Stimulated activated CD8-positive, alpha-beta memory T cell treated with anti-CD3 and anti-CD28 coated beads, Interleukin-2, amount 100 ng/mL, for 1 hour (primary cell): ENCODE results near the gene AP1B1.

Experiments used
- DNase-seq, 2 donors: peaks; one replicate each; pipeline ENCODE4 v3.0.0-alpha.2; 2020; ENCODE audit warnings: low read depth in 2 of 2

Gene AP1B1

GRCh38 chr22:29313576-29314466 lies 74.5 kb downstream of the AP1B1 start:
- DNase-seq: no peak

GRCh38 chr22:29313126-29313575 lies 75.2 kb downstream of the AP1B1 start:
- DNase-seq: no peak

- DNase-seq: no peak
These were observed 75.9 kb downstream of the AP1B1 start for GRCh38 chr22:29312218-29313125.

- DNase-seq: no peak
These were observed 76.7 kb downstream of the AP1B1 start for GRCh38 chr22:29311464-29312217.

GRCh38 chr22:29310863-29311339 lies 77.5 kb downstream of the AP1B1 start:
- DNase-seq: peak; percentile 25 to 31

- no peak for DNase-seq
These were observed 78.1 kb downstream of the AP1B1 start for GRCh38 chr22:29310065-29310862.

GRCh38 chr22:29309332-29310064 lies 78.9 kb downstream of the AP1B1 start:
- no peak for DNase-seq

GRCh38 chr22:29308791-29309262 lies 79.5 kb downstream of the AP1B1 start:
- DNase-seq: no peak

- no peak for DNase-seq
These were observed 80.1 kb downstream of the AP1B1 start for GRCh38 chr22:29308148-29308790.

- DNase-seq: no peak
These were observed 80.7 kb downstream of the AP1B1 start for GRCh38 chr22:29307596-29308147.

- DNase-seq: no peak
These were observed 81.4 kb downstream of the AP1B1 start for GRCh38 chr22:29306835-29307595.

GRCh38 chr22:29306175-29306834 lies 82.1 kb downstream of the AP1B1 start, which contains the start of gene GAS2L1:
Gene GAS2L1 (plus strand): TSS chr22:29306650. CDS start chr22:29308106, 1,456 bp downstream.
- DNase-seq: peak in 1 of 2 donors; percentile 16

GRCh38 chr22:29305836-29306174 lies 82.6 kb downstream of the AP1B1 start:
- no peak for DNase-seq

GRCh38 chr22:29302681-29303465 lies 85.5 kb downstream of the AP1B1 start:
- no peak for DNase-seq

- no peak for DNase-seq
These were observed 86.0 kb downstream of the AP1B1 start for GRCh38 chr22:29302402-29302680.

GRCh38 chr22:29301716-29302401 lies 86.5 kb downstream of the AP1B1 start:
- no peak for DNase-seq
